K562 (cell line): ENCODE measurements around the gene ZNF598. TPM values are rescaled to one million over a fixed set of nuclear protein-coding genes. Genes with fewer than 3 reads are reported as not detected.

Experiments
- ARHGAP35 ChIP-seq: fragments of 450-650 bp; IDR thresholded peaks from 2 replicates; pipeline ENCODE4 v1.6.1; 2018; ENCODE audit not compliant: partially characterized antibody
- CTBP1 ChIP-seq: fragments of 450-650 bp; IDR thresholded peaks from 2 replicates; pipeline ENCODE4 v1.6.1; 2016; ENCODE audit warnings: borderline replicate concordance
- CXXC5 ChIP-seq: fragments of 250-450 bp; sonication (Bioruptor Pico); IDR thresholded peaks from 2 replicates; pipeline ENCODE4 v1.8.0; 2022; ENCODE audit warnings: inconsistent platforms, mild to moderate bottlenecking, moderate library complexity
- E2F6 ChIP-seq, 2 experiments: IDR thresholded peaks; 2 replicates each; pipeline ENCODE4 v1.6.1; 2011; ENCODE audit warnings: borderline replicate concordance in 1 of 2, control low read depth in 1 of 2, low read depth in 1 of 2, low read length in 1 of 2, mild to moderate bottlenecking in 1 of 2, mixed read lengths in 1 of 2, moderate library complexity in 1 of 2; ENCODE audit not compliant: insufficient read depth in 1 of 2, insufficient read length in 1 of 2, poor library complexity in 1 of 2, severe bottlenecking in 1 of 2; ENCODE audit errors: extremely low read depth in 1 of 2
- E2F8 ChIP-seq: fragments of 450-650 bp; IDR thresholded peaks from 2 replicates; pipeline ENCODE4 v1.7.1; 2018; ENCODE audit warnings: mild to moderate bottlenecking, low read depth; ENCODE audit not compliant: partially characterized antibody
- ERF ChIP-seq: fragments of 450-650 bp; formaldehyde crosslinking; IDR thresholded peaks from 2 replicates; pipeline ENCODE4 v1.4.0; 2020; ENCODE audit warnings: mild to moderate bottlenecking, mixed read lengths
- GABPA ChIP-seq: fragments of 200-800 bp; sonication (Bioruptor generic); conservative IDR thresholded peaks from 2 replicates; pipeline ENCODE4 v1.6.1; 2016; ENCODE audit warnings: low read depth, missing genetic modification characterization, missing compliant biosample characterization
- GTF2F1 ChIP-seq: IDR thresholded peaks from 2 replicates; pipeline ENCODE4 v1.6.1; 2011; ENCODE audit warnings: low read depth, low read length, improper control_type of control experiment
- HDAC2 ChIP-seq: fragments of 450-650 bp; IDR thresholded peaks from 2 replicates; pipeline ENCODE4 v1.6.1; 2016; ENCODE audit warnings: mild to moderate bottlenecking
- KDM5B ChIP-seq: fragments of 200-600 bp; sonication (generic); IDR thresholded peaks from 2 replicates; pipeline ENCODE4 v1.6.1; 2012; ENCODE audit warnings: low read depth, mild to moderate bottlenecking, moderate library complexity, low read length, control low read depth, inconsistent platforms; ENCODE audit not compliant: insufficient replicate concordance
- NR1H2 ChIP-seq: sonication (generic); formaldehyde crosslinking; IDR thresholded peaks from 2 replicates; pipeline ENCODE4 v1.4.0; 2020; ENCODE audit warnings: mild to moderate bottlenecking, missing genetic modification reagents
- PML ChIP-seq: IDR thresholded peaks from 2 replicates; pipeline ENCODE4 v1.6.1; 2012; ENCODE audit warnings: low read length, inconsistent platforms
- POLR2H ChIP-seq: IDR thresholded peaks from 2 replicates; pipeline ENCODE4 v1.6.1; 2016; ENCODE audit warnings: missing genetic modification characterization, low read depth, mild to moderate bottlenecking, control low read depth, missing compliant biosample characterization, moderate library complexity
- RBFOX2 ChIP-seq: fragments of 200-400 bp; formaldehyde crosslinking; IDR thresholded peaks from 2 replicates; pipeline ENCODE4 v1.6.1; 2017; ENCODE audit warnings: low read depth, mild to moderate bottlenecking, low read length, moderate library complexity
- SUPT5H ChIP-seq: fragments of 450-650 bp; IDR thresholded peaks from 2 replicates; pipeline ENCODE4 v1.6.1; 2016
- USF1 ChIP-seq: sonication (generic); formaldehyde crosslinking; IDR thresholded peaks from 2 replicates; pipeline ENCODE4 v1.9.0; 2022; ENCODE audit warnings: mild to moderate bottlenecking, missing genetic modification reagents
- ZEB2 ChIP-seq: fragments of 450-650 bp; IDR thresholded peaks from 2 replicates; pipeline ENCODE4 v1.6.1; 2016
- ZFP36 ChIP-seq: fragments of 150-350 bp; IDR thresholded peaks from 2 replicates; pipeline ENCODE4 v1.6.1; 2018; ENCODE audit warnings: low read length, low read depth; ENCODE audit not compliant: partially characterized antibody
- ZNF644 ChIP-seq: fragments of 200-800 bp; sonication (Bioruptor generic); IDR thresholded peaks from 2 replicates; pipeline ENCODE4 v1.6.1; 2016; ENCODE audit warnings: low read depth, missing genetic modification characterization, missing compliant biosample characterization
- polyA plus RNA-seq, 8 experiments: library from polyadenylated mRNA; depleted of rRNA in 4 of 8; stranded (reverse) in 5 of 8; unstranded in 3 of 8; fragments of >200 nt; fragmentation: Nextera tagmentation in 2 of 8; fragmentation: Illumina TruSeq in 1 of 8; extraction: Ambion mirVana in 2 of 8; extraction: Trizol in 1 of 8; gene quantifications; 2 replicates each; pipeline versions ENCODE4 v1.2.1 to v1.2.3, GENCODE V29; 2011 to 2014; ENCODE audit warnings: inconsistent platforms in 1 of 8, missing spikeins in 1 of 8
- total RNA-seq, 7 experiments: library from RNA; depleted of rRNA in 6 of 7; stranded (reverse); fragments of >200 nt in 6 of 7; fragmentation: Illumina TruSeq in 2 of 7; extraction: Trizol in 2 of 7; gene quantifications; 2 replicates each; pipeline versions ENCODE4 v1.2.1 to v1.2.3, GENCODE V29; 2011 to 2021; ENCODE audit warnings: low replicate concordance in 1 of 7
- TF ChIP-seq, protein P1 (sequence below): sonication (generic); formaldehyde crosslinking; IDR thresholded peaks from 2 replicates; pipeline ENCODE4 v1.8.1; 2022; ENCODE audit warnings: missing genetic modification reagents
- TF ChIP-seq, protein P2 (sequence below): sonication (generic); formaldehyde crosslinking; IDR thresholded peaks from 2 replicates; pipeline ENCODE4 v1.8.1; 2023; ENCODE audit warnings: mild to moderate bottlenecking, missing genetic modification reagents, moderate library complexity

The ZNF598 gene
- total and polyA plus RNA-seq, 9 of the 15 experiments (the other 6 are each of a cell fraction or from before 2014, with no cell fraction given) = 0.11 to 115 (median 29.6) TPM

DNA sequence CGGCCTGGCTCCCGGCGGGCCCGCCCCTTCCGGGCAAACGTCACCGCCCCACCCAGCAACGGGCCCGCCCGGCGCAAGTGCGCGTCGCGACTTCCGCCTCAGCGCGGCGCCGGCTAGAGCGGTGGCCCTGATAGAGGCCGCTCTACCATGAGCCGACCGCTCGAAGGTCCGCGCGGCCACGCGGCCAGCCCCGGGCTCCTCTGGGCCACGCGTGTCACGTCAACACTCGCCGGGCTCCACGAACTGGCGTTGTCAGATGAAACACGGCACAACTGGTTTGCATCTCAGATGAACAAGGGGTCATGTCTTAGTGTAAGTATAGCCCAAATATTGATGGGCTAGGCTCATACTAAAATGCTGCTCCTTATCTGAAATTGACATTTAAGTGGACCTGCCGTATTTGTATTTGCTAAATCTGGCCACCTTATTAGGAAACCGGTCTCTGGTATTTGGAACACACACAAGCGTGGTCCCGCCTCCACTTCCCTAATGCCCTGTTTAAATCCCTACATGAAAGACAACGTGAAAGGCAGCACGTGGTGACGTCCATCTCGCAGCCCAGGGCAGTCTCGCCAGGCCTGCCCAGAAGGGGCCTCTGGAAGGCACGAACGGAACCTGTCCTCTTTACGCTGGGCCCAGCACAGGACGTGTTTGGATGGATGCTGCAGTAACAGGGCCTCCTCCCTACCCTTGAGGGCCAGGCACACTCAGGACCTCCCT lies at the start of gene ZNF598 (continued):
- TF ChIP-seq ERF (CRISPR knock-in tag) (0 out of 2 replicates have a peak, but pooled peaks have one; percentile 48), CTBP1 (peak; percentile 77), RBFOX2 (peak; percentile 98), CXXC5 (CRISPR knock-in tag) (peak; percentile 90), PML (peak; percentile 78), ARHGAP35 (no peak), ZEB2 (peak; percentile 10; the same call in 1 of the 2 replicates), E2F8 (peak; percentile 60), POLR2H (tag) (peak; percentile 86), GTF2F1 (no peak), SUPT5H (peak; percentile 94), USF1 (CRISPR knock-in tag) (peak; percentile 78), ZNF644 (tag) (0 out of 2 replicates have a peak, but pooled peaks have one; percentile 54), GABPA (tag) (peak; percentile 98), ZFP36 (peak; percentile 9), HDAC2 (peak; percentile 87; the same call in 1 of the 2 replicates), NR1H2 (CRISPR knock-in tag) (peak; percentile 50; the same call in 1 of the 2 replicates), E2F6 (IDR thresholded peaks at IDR 0.05; ENCODE audit: borderline replicate concordance in 1 of 2, extremely low read depth in 1 of 2, insufficient read depth in 1 of 2, insufficient read length in 1 of 2, low read depth in 1 of 2, low read length in 1 of 2, poor library complexity in 1 of 2, severe bottlenecking in 1 of 2) (peak; percentile 31 to 86), KDM5B (peak; percentile 96)
- TF ChIP-seq, protein P1, sequence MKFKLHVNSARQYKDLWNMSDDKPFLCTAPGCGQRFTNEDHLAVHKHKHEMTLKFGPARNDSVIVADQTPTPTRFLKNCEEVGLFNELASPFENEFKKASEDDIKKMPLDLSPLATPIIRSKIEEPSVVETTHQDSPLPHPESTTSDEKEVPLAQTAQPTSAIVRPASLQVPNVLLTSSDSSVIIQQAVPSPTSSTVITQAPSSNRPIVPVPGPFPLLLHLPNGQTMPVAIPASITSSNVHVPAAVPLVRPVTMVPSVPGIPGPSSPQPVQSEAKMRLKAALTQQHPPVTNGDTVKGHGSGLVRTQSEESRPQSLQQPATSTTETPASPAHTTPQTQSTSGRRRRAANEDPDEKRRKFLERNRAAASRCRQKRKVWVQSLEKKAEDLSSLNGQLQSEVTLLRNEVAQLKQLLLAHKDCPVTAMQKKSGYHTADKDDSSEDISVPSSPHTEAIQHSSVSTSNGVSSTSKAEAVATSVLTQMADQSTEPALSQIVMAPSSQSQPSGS (CRISPR knock-in tag) = no peak
- TF ChIP-seq, protein P2, sequence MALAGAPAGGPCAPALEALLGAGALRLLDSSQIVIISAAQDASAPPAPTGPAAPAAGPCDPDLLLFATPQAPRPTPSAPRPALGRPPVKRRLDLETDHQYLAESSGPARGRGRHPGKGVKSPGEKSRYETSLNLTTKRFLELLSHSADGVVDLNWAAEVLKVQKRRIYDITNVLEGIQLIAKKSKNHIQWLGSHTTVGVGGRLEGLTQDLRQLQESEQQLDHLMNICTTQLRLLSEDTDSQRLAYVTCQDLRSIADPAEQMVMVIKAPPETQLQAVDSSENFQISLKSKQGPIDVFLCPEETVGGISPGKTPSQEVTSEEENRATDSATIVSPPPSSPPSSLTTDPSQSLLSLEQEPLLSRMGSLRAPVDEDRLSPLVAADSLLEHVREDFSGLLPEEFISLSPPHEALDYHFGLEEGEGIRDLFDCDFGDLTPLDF = no peak
